Mesenchymal stem cell (in vitro differentiated cells and primary cell): ENCODE measurements around the gene PHC2.
A peak's percentile ranks its signal among the peaks of the same experiment; 100 is the strongest.

Source experiments
- DNase-seq: peaks from one replicate; pipeline ENCODE4 v3.0.0-alpha.2; 2013
- H2AFZ ChIP-seq: one replicate; pipeline ENCODE4 v1.6.1; 2013; ENCODE audit warnings: low read depth, mild to moderate bottlenecking, control low read depth, inconsistent platforms, low read length, moderate library complexity
- H2AK5ac ChIP-seq: 2 replicates; pipeline ENCODE4 v1.6.1; 2013; ENCODE audit warnings: low read length, moderate library complexity, mild to moderate bottlenecking, inconsistent platforms; ENCODE audit not compliant: severe bottlenecking
- H2BK120ac ChIP-seq: one replicate; pipeline ENCODE4 v1.6.1; 2013; ENCODE audit warnings: low read depth, mild to moderate bottlenecking, inconsistent platforms, low read length, moderate library complexity
- H2BK12ac ChIP-seq, 2 experiments: one replicate each; pipeline ENCODE4 v1.6.1; 2013; ENCODE audit warnings: inconsistent platforms in 2 of 2, low read length in 2 of 2, mild to moderate bottlenecking in 2 of 2, moderate library complexity in 2 of 2, control low read depth in 1 of 2
- H2BK15ac ChIP-seq: one replicate; pipeline ENCODE4 v1.6.1; 2013; ENCODE audit warnings: mild to moderate bottlenecking, low read depth, inconsistent platforms; ENCODE audit not compliant: poor library complexity, severe bottlenecking
- H2BK5ac ChIP-seq: 2 replicates; pipeline ENCODE4 v1.6.1; 2013; ENCODE audit warnings: low read depth, mild to moderate bottlenecking, low read length, control low read depth, inconsistent platforms; ENCODE audit not compliant: poor library complexity, severe bottlenecking
- H3K14ac ChIP-seq, 2 experiments: one replicate each; pipeline ENCODE4 v1.6.1; 2013; ENCODE audit warnings: inconsistent platforms in 2 of 2, low read length in 2 of 2, control low read depth in 1 of 2, mild to moderate bottlenecking in 1 of 2, moderate library complexity in 1 of 2
- H3K18ac ChIP-seq, 2 experiments: one replicate each; pipeline ENCODE4 v1.6.1; 2013; ENCODE audit warnings: inconsistent platforms in 2 of 2, low read length in 2 of 2, control low read depth in 1 of 2, low read depth in 1 of 2, mild to moderate bottlenecking in 1 of 2
- H3K23ac ChIP-seq, 2 experiments: one replicate each; pipeline ENCODE4 v1.6.1; 2013; ENCODE audit warnings: inconsistent platforms in 2 of 2, low read length in 2 of 2, mild to moderate bottlenecking in 2 of 2, moderate library complexity in 2 of 2, control low read depth in 1 of 2
- H3K27ac ChIP-seq: 2 replicates; pipeline ENCODE4 v1.5.1; 2013; ENCODE audit warnings: mild to moderate bottlenecking, moderate library complexity, low read length, control low read depth, inconsistent platforms; ENCODE audit not compliant: poor library complexity, severe bottlenecking
- H3K27me3 ChIP-seq, 2 experiments: 2 replicates each; pipeline versions ENCODE4 v1.6.1 to v1.7.0; 2013; ENCODE audit warnings: low read length in 2 of 2, mild to moderate bottlenecking in 2 of 2, moderate library complexity in 2 of 2, control low read depth in 1 of 2, inconsistent platforms in 1 of 2; ENCODE audit not compliant: control insufficient read depth in 1 of 2, insufficient read depth in 1 of 2
- H3K36me3 ChIP-seq, 2 experiments: 2 replicates each; pipeline versions ENCODE4 v1.6.1 to v1.7.0; 2013; ENCODE audit warnings: low read length in 2 of 2, control low read depth in 1 of 2, inconsistent platforms in 1 of 2, low read depth in 1 of 2, mild to moderate bottlenecking in 1 of 2; ENCODE audit not compliant: insufficient read depth in 2 of 2, control insufficient read depth in 1 of 2
- H3K4ac ChIP-seq, 2 experiments: one replicate each; pipeline ENCODE4 v1.6.1; 2013; ENCODE audit warnings: inconsistent platforms in 2 of 2, low read length in 2 of 2, mild to moderate bottlenecking in 2 of 2, moderate library complexity in 2 of 2, control low read depth in 1 of 2, low read depth in 1 of 2
- H3K4me1 ChIP-seq: 2 replicates; pipeline ENCODE4 v1.6.1; 2013; ENCODE audit warnings: low read depth, low read length, control low read depth; ENCODE audit not compliant: control insufficient read depth, insufficient read depth
- H3K4me2 ChIP-seq: 2 replicates; pipeline ENCODE4 v1.6.1; 2013; ENCODE audit warnings: low read length, mild to moderate bottlenecking, inconsistent platforms; ENCODE audit not compliant: poor library complexity, severe bottlenecking
- H3K4me3 ChIP-seq, 2 experiments: 2 replicates each; pipeline versions ENCODE4 v1.5.1 to v1.7.0; 2013; ENCODE audit warnings: low read length in 2 of 2, mild to moderate bottlenecking in 2 of 2, control low read depth in 1 of 2, low read depth in 1 of 2; ENCODE audit not compliant: insufficient read depth in 1 of 2
- H3K79me1 ChIP-seq: replicated peaks from 2 replicates; pipeline ENCODE4 v1.6.1; 2013; ENCODE audit warnings: mild to moderate bottlenecking, control low read depth, low read length, inconsistent platforms; ENCODE audit not compliant: poor library complexity, severe bottlenecking
- H3K9ac ChIP-seq: 2 replicates; pipeline ENCODE4 v1.7.0; 2013; ENCODE audit warnings: mild to moderate bottlenecking, low read length, moderate library complexity
- H3K9me3 ChIP-seq: 2 replicates; pipeline ENCODE4 v1.7.0; 2013; ENCODE audit warnings: mild to moderate bottlenecking, low read length; ENCODE audit not compliant: control insufficient read depth
- H4K8ac ChIP-seq: one replicate; pipeline ENCODE4 v1.6.1; 2013; ENCODE audit warnings: inconsistent platforms, mild to moderate bottlenecking, low read length, moderate library complexity
- H4K91ac ChIP-seq: one replicate; pipeline ENCODE4 v1.6.1; 2013; ENCODE audit warnings: mild to moderate bottlenecking, low read length, inconsistent platforms
- WGBS: methylation state at CpG from one replicate; pipeline ENCODE4 v1.1.7; 2013; ENCODE audit warnings: mixed read lengths; 5-methylcytosine and 5-hydroxymethylcytosine counted together

The PHC2 gene

GRCh38 chr1:33326785-33327184 is 104.1 kb downstream of the PHC2 start:
- Histone ChIP-seq H3K27ac (peak overlapping the region; percentile 34), H3K4me1 (peaks cover 40% of the 10 kb centered on the region), H3K9me3 (no peaks in the 10 kb centered on the region), H3K79me1 (peaks cover 21% of the 10 kb centered on the region), H3K27me3 (no peaks in the 10 kb centered on the region), H3K18ac (no peak overlapping the region), H2BK5ac (no peak overlapping the region), H3K4ac (no peak overlapping the region), H3K23ac (no peak overlapping the region), H3K4me3 (no peak overlapping the region), H3K36me3 (peaks cover 82 to 100% of the 10 kb centered on the region in 2 experiments), H2BK15ac (no peak overlapping the region), H2AK5ac (no peak overlapping the region), H4K91ac (no peak overlapping the region), H2BK12ac (no peak overlapping the region), H3K14ac (no peak overlapping the region), H2AFZ (no peak overlapping the region), H2BK120ac (no peak overlapping the region), H3K4me2 (no peak overlapping the region), H3K9ac (no peak overlapping the region), H4K8ac (no peak overlapping the region)
- no peak for DNase-seq
- 87% methylated on average over 8 of the region's 9 CpGs for WGBS

DNA sequence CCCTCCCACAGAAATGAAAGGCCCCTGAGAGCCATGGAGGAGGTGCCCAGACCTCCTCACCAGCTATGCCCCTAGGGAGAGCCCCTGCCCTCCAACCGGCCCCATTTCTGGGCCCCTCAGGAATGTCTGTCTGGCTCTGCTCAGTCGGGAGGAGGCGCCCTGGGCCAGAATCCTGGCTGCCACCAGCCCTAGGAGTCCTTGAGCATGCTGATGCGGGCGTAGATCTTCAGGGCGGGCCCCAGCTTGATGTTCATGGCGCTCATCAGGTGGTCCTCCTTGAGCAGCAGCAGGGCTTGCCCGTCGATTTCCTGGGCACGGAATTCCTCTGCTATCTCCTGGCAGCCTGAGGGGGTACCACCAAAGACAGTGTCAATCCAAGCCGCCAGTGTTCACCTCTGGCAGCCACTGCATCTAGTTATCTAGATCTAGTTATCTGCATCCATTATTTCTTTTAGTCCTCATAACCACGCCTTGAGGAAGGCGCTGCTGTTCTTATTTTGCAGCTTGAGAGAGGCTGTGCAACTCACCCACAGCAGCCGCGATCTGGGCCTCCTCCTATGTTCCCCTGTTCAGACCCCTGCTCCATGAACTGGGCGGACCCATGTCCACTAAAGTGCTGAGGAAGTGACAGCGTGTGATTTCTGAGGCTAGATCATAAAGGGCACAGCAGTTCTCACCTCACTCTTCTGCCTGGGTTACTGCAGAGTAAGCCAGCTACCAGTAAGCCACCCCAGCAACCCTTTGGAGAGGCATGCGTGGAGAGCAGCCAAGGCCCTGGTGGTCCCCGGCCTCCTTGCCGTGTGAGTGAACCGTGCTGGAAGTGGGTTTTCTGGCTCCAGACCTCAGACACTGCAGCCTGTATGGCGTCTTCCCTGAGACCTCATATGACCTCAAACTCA is 106.0 kb downstream of the PHC2 start:
- H3K27ac ChIP-seq = no peak overlapping the region
- H3K9me3 ChIP-seq = no peaks in the 10 kb centered on the region
- no peak overlapping the region for H3K4ac ChIP-seq
- peak overlapping the region in 1 of 2 experiments; percentile 23 for H3K18ac ChIP-seq
- 94% methylated on average over 22 of the region's 22 CpGs for WGBS
- no peak overlapping the region for H3K4me2 ChIP-seq
- H2BK120ac ChIP-seq = no peak overlapping the region
- peak overlapping the region; percentile 7 for H4K91ac ChIP-seq
- H3K36me3 ChIP-seq = peaks cover 75 to 94% of the 10 kb centered on the region in 2 experiments
- no peak overlapping the region for H3K23ac ChIP-seq
- H2BK12ac ChIP-seq = no peak overlapping the region
- H3K4me3 ChIP-seq = no peak overlapping the region
- H2AK5ac ChIP-seq = no peak overlapping the region
- no peak overlapping the region for H2BK15ac ChIP-seq
- peak overlapping the region; percentile 3 for H3K9ac ChIP-seq
- H3K4me1 ChIP-seq = peaks cover 33% of the 10 kb centered on the region
- DNase-seq = no peak
- H3K14ac ChIP-seq = no peak overlapping the region
- no peak overlapping the region for H2BK5ac ChIP-seq
- no peaks in the 10 kb centered on the region for H3K27me3 ChIP-seq
- peaks cover 21% of the 10 kb centered on the region for H3K79me1 ChIP-seq
- no peak overlapping the region for H4K8ac ChIP-seq
- H2AFZ ChIP-seq = no peak overlapping the region

- no peaks in the 10 kb centered on the region for H3K27me3 ChIP-seq
- no peak overlapping the region for H3K4ac ChIP-seq
- no peak overlapping the region for H3K27ac ChIP-seq
- H2BK15ac ChIP-seq = peak overlapping the region; percentile 30
- H2AFZ ChIP-seq = no peak overlapping the region
- H2BK120ac ChIP-seq = no peak overlapping the region
- 91% methylated on average over 13 of the region's 14 CpGs for WGBS
- H3K4me2 ChIP-seq = no peak overlapping the region
- no peak overlapping the region for H2AK5ac ChIP-seq
- H3K23ac ChIP-seq = no peak overlapping the region
- no peak overlapping the region for H2BK12ac ChIP-seq
- peaks cover 67 to 84% of the 10 kb centered on the region in 2 experiments for H3K36me3 ChIP-seq
- DNase-seq = no peak
- peaks cover 19% of the 10 kb centered on the region for H3K79me1 ChIP-seq
- H3K14ac ChIP-seq = no peak overlapping the region
- H4K8ac ChIP-seq = peak overlapping the region; percentile 19
- peaks cover 27% of the 10 kb centered on the region for H3K4me1 ChIP-seq
- H4K91ac ChIP-seq = no peak overlapping the region
- H3K18ac ChIP-seq = peak overlapping the region in 1 of 2 experiments; percentile 26
- no peaks in the 10 kb centered on the region for H3K9me3 ChIP-seq
- H2BK5ac ChIP-seq = no peak overlapping the region
- no peak overlapping the region for H3K4me3 ChIP-seq
- H3K9ac ChIP-seq = peak overlapping the region; percentile 2
Observed at GRCh38 chr1:33323663-33324477, 107.0 kb downstream of the PHC2 start.
